H9 (cell line): ENCODE measurements around the gene C3orf20. TPM values are rescaled to one million over a fixed set of nuclear protein-coding genes. Genes with fewer than 3 reads are reported as not detected.

ENCODE experiments used
- DNase-seq: peaks from one replicate; pipeline ENCODE4 v3.0.0-alpha.2; 2017
- H2AFZ ChIP-seq: one replicate; pipeline ENCODE4 v1.6.1; 2013; ENCODE audit warnings: mild to moderate bottlenecking, low read length, control low read depth, moderate library complexity
- H2AK5ac ChIP-seq: 2 replicates; pipeline ENCODE4 v1.6.1; 2013; ENCODE audit warnings: low read length, control low read depth, mixed read lengths; ENCODE audit not compliant: insufficient read length
- H2BK120ac ChIP-seq: one replicate; pipeline ENCODE4 v1.6.1; 2013; ENCODE audit warnings: low read depth, mild to moderate bottlenecking, low read length, control low read depth, inconsistent platforms; ENCODE audit not compliant: poor library complexity, severe bottlenecking
- H2BK12ac ChIP-seq: 2 replicates; pipeline ENCODE4 v1.6.1; 2013; ENCODE audit warnings: low read length, control low read depth, mixed read lengths, low read depth; ENCODE audit not compliant: insufficient read length
- H2BK15ac ChIP-seq: 2 replicates; pipeline ENCODE4 v1.6.1; 2013; ENCODE audit warnings: low read depth, low read length, control low read depth
- H2BK20ac ChIP-seq: one replicate; pipeline ENCODE4 v1.6.1; 2013; ENCODE audit warnings: low read depth, mild to moderate bottlenecking, low read length, control low read depth, inconsistent platforms; ENCODE audit not compliant: poor library complexity, severe bottlenecking
- H2BK5ac ChIP-seq: 2 replicates; pipeline ENCODE4 v1.6.1; 2013; ENCODE audit warnings: low read length, control low read depth, mixed read lengths; ENCODE audit not compliant: insufficient read length
- H3K14ac ChIP-seq: 2 replicates; pipeline ENCODE4 v1.6.1; 2013; ENCODE audit warnings: low read length, control low read depth; ENCODE audit not compliant: insufficient read depth
- H3K18ac ChIP-seq: 2 replicates; pipeline ENCODE4 v1.6.1; 2013; ENCODE audit warnings: low read depth, mild to moderate bottlenecking, mixed read lengths, low read length, control low read depth; ENCODE audit not compliant: insufficient read length
- H3K23ac ChIP-seq: 2 replicates; pipeline ENCODE4 v1.6.1; 2013; ENCODE audit warnings: low read length, control low read depth, mixed read lengths, low read depth; ENCODE audit not compliant: insufficient read length
- H3K23me2 ChIP-seq: 2 replicates; pipeline ENCODE4 v1.6.1; 2013; ENCODE audit warnings: low read depth, mild to moderate bottlenecking, mixed read lengths, low read length, control low read depth; ENCODE audit not compliant: insufficient read length, poor library complexity, severe bottlenecking
- H3K27ac ChIP-seq: 2 replicates; pipeline ENCODE4 v1.5.1; 2013; ENCODE audit warnings: low read length, control low read depth, mixed read lengths, low read depth; ENCODE audit not compliant: insufficient read length
- H3K27me3 ChIP-seq: 2 replicates; pipeline ENCODE4 v1.6.1; 2013; ENCODE audit warnings: low read length, control low read depth, inconsistent platforms; ENCODE audit not compliant: insufficient read depth
- H3K4ac ChIP-seq: 2 replicates; pipeline ENCODE4 v1.6.1; 2013; ENCODE audit warnings: low read depth, mild to moderate bottlenecking, control low read depth, inconsistent platforms, low read length, moderate library complexity
- H3K4me1 ChIP-seq: 2 replicates; pipeline ENCODE4 v1.6.1; 2013; ENCODE audit warnings: low read length, control low read depth, inconsistent platforms; ENCODE audit not compliant: insufficient read depth
- H3K4me2 ChIP-seq: 2 replicates; pipeline ENCODE4 v1.6.1; 2013; ENCODE audit warnings: low read length, control low read depth, mixed read lengths; ENCODE audit not compliant: insufficient read length, insufficient read depth
- H3K56ac ChIP-seq: 2 replicates; pipeline ENCODE4 v1.6.1; 2013; ENCODE audit warnings: low read depth, mild to moderate bottlenecking, mixed read lengths, low read length, control low read depth; ENCODE audit not compliant: insufficient read length
- H3K79me1 ChIP-seq: 2 replicates; pipeline ENCODE4 v1.6.1; 2013; ENCODE audit warnings: low read depth, mild to moderate bottlenecking, moderate library complexity, low read length, control low read depth, inconsistent platforms; ENCODE audit not compliant: insufficient read depth, poor library complexity, severe bottlenecking
- H3K79me2 ChIP-seq: 2 replicates; pipeline ENCODE4 v1.6.1; 2013; ENCODE audit warnings: low read length, control low read depth, inconsistent platforms; ENCODE audit not compliant: insufficient read depth
- H3K9ac ChIP-seq: 2 replicates; pipeline ENCODE4 v1.6.1; 2013; ENCODE audit warnings: low read length, control low read depth, mixed read lengths; ENCODE audit not compliant: insufficient read length; ENCODE audit errors: extremely low read depth
- H3K9me3 ChIP-seq: one replicate; pipeline ENCODE4 v1.6.1; 2013; ENCODE audit warnings: low read depth, low read length, inconsistent platforms; ENCODE audit not compliant: control insufficient read depth
- H3T11ph ChIP-seq: one replicate; pipeline ENCODE4 v1.6.1; 2013; ENCODE audit warnings: mild to moderate bottlenecking, low read length, control low read depth, inconsistent platforms
- H4K20me1 ChIP-seq: one replicate; pipeline ENCODE4 v1.6.1; 2013; ENCODE audit not compliant: control insufficient read depth, insufficient read length, insufficient read depth
- H4K5ac ChIP-seq: 2 replicates; pipeline ENCODE4 v1.6.1; 2013; ENCODE audit warnings: low read depth, mild to moderate bottlenecking, mixed read lengths, low read length, control low read depth; ENCODE audit not compliant: insufficient read length
- H4K8ac ChIP-seq: replicated peaks from 2 replicates; pipeline ENCODE4 v1.6.1; 2013; ENCODE audit warnings: low read length, control low read depth, mixed read lengths, low read depth; ENCODE audit not compliant: insufficient read length
- H4K91ac ChIP-seq: 2 replicates; pipeline ENCODE4 v1.6.1; 2013; ENCODE audit warnings: low read depth, mild to moderate bottlenecking, moderate library complexity, mixed read lengths, low read length, control low read depth; ENCODE audit not compliant: insufficient read length
- H3K27ac Mint-ChIP-seq, 3 experiments: 2 replicates in 2 of 3; 3 replicates in 1 of 3; pipeline ENCODE4 v1.8.0; 2020 to 2021; ENCODE audit warnings: mixed read lengths in 3 of 3, mild to moderate bottlenecking in 1 of 3, moderate library complexity in 1 of 3
- H3K27me3 Mint-ChIP-seq: 2 replicates; pipeline ENCODE4 v1.8.0; 2021; ENCODE audit warnings: low read depth, mild to moderate bottlenecking, moderate library complexity, mixed read lengths
- H3K36me3 Mint-ChIP-seq, 3 experiments: 2 replicates in 2 of 3; 3 replicates in 1 of 3; pipeline ENCODE4 v1.8.0; 2020 to 2021; ENCODE audit warnings: low read depth in 3 of 3, mixed read lengths in 3 of 3; ENCODE audit not compliant: insufficient read depth in 1 of 3
- H3K4me1 Mint-ChIP-seq, 2 experiments: 2 replicates each; pipeline ENCODE4 v1.8.0; 2020; ENCODE audit warnings: mixed read lengths in 2 of 2
- H3K4me3 Mint-ChIP-seq, 2 experiments: 2 replicates in 1 of 2; 3 replicates in 1 of 2; pipeline ENCODE4 v1.8.0; 2020 to 2021; ENCODE audit warnings: mild to moderate bottlenecking in 2 of 2, mixed read lengths in 2 of 2, moderate library complexity in 1 of 2
- H3K9me3 Mint-ChIP-seq, 2 experiments: 2 replicates in 1 of 2; 3 replicates in 1 of 2; pipeline ENCODE4 v1.8.0; 2020; ENCODE audit warnings: mild to moderate bottlenecking in 2 of 2, mixed read lengths in 2 of 2, moderate library complexity in 1 of 2
- total RNA-seq: library from RNA; stranded (reverse); gene quantifications from 2 replicates; pipeline ENCODE4 v1.2.1, GENCODE V29; 2021
- TF ChIP-seq, protein P1 (sequence below): fragments of 200-600 bp; sonication (generic); conservative IDR thresholded peaks from 3 replicates; pipeline ENCODE4 v1.8.0; 2021; ENCODE audit warnings: antibody characterized with exemption, mild to moderate bottlenecking

C3orf20 gene
- total RNA-seq, 1 experiment from 2014 or later: not detected

DNA sequence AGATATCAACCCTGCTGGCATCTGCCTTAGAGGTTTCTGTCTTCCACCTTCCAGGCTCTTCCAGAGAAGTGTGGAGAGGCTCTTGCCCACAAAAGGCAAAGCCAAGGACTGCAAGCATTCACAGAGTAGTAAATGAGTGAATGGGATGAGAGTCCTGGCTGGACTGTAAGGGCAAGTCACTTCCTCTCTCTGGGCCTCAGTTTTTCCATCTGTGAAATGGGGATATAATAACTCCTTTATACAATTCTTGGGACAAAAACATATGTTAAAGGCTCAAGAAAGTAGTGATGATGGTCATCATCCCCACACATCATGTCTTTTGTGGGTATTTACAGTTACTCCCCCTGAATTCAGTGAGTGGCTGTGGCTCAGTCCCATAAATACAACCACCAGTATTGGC, 133.1 kb downstream of the C3orf20 start:
- H3K4me3 Mint-ChIP-seq: no peak overlapping the region
- H3K27me3 ChIP-seq: peaks cover 9% of the 10 kb centered on the region; the same call in 1 of the 2 replicates

More for the DNA sequence above, 133.1 kb downstream of the C3orf20 start:
- Histone ChIP-seq H2BK15ac (no peak overlapping the region), H3K23ac (no peak overlapping the region), H3K23me2 (peaks cover 12% of the 10 kb centered on the region), H4K8ac (no peak overlapping the region), H3K79me1 (no peaks in the 10 kb centered on the region), H3K9me3 (no peaks in the 10 kb centered on the region), H3K56ac (no peak overlapping the region), H3K4me1 (no peaks in the 10 kb centered on the region; the same call in 1 of the 2 replicates), H4K5ac (no peak overlapping the region), H3K18ac (no peak overlapping the region), H2AFZ (no peak overlapping the region), H3K79me2 (no peaks in the 10 kb centered on the region), H4K20me1 (no peaks in the 10 kb centered on the region), H2BK12ac (no peak overlapping the region), H3K4ac (no peak overlapping the region), H2BK20ac (no peak overlapping the region), H3K9ac (no peak overlapping the region), H4K91ac (no peak overlapping the region), H3K4me2 (no peak overlapping the region), H2BK120ac (no peak overlapping the region), H3K14ac (no peak overlapping the region), H2AK5ac (no peak overlapping the region), H3K27ac (no peak overlapping the region), H2BK5ac (no peak overlapping the region), H3T11ph (no peak overlapping the region)
- no peak for DNase-seq
- Mint-ChIP-seq H3K9me3 (no peaks in the 10 kb centered on the region; a peak in 1 of 5 replicates), H3K27me3 (peaks cover 74% of the 10 kb centered on the region), H3K4me1 (peaks cover 16 to 33% of the 10 kb centered on the region in 2 experiments), H3K36me3 (no peaks in the 10 kb centered on the region), H3K27ac (no peak overlapping the region)
- TF ChIP-seq, protein P1, sequence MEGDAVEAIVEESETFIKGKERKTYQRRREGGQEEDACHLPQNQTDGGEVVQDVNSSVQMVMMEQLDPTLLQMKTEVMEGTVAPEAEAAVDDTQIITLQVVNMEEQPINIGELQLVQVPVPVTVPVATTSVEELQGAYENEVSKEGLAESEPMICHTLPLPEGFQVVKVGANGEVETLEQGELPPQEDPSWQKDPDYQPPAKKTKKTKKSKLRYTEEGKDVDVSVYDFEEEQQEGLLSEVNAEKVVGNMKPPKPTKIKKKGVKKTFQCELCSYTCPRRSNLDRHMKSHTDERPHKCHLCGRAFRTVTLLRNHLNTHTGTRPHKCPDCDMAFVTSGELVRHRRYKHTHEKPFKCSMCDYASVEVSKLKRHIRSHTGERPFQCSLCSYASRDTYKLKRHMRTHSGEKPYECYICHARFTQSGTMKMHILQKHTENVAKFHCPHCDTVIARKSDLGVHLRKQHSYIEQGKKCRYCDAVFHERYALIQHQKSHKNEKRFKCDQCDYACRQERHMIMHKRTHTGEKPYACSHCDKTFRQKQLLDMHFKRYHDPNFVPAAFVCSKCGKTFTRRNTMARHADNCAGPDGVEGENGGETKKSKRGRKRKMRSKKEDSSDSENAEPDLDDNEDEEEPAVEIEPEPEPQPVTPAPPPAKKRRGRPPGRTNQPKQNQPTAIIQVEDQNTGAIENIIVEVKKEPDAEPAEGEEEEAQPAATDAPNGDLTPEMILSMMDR: no peak
